ENCODE results near the gene ATPAF1. TPM values are rescaled to one million over a fixed set of nuclear protein-coding genes. Genes with fewer than 3 reads are reported as not detected.

The ATPAF1 gene
- total RNA-seq, 1 donor from 2014 or later: 67.8 TPM

GRCh38 chr1:46646844-46647243, 21.3 kb downstream of the ATPAF1 start:
- no peaks in the 10 kb centered on the region for H3K4me1 Mint-ChIP-seq
- peaks cover 37% of the 10 kb centered on the region for H3K36me3 Mint-ChIP-seq (ENCODE audit: low read depth)
- no peak overlapping the region for H3K4me3 Mint-ChIP-seq
- no peaks in the 10 kb centered on the region for H3K27me3 Mint-ChIP-seq (ENCODE audit: low read depth)
- no peak for TF ChIP-seq CTCF (conservative IDR thresholded peaks at IDR 0.05)
- DNase-seq (ENCODE audit: low read depth, low spot score): no peak
- peaks cover 10% of the 10 kb centered on the region for H3K9me3 Mint-ChIP-seq
- no peak overlapping the region for H3K27ac Mint-ChIP-seq (ENCODE audit: unreplicated experiment)

- no peaks in the 10 kb centered on the region for H3K4me1 Mint-ChIP-seq
- TF ChIP-seq CTCF (conservative IDR thresholded peaks at IDR 0.05): no peak
- peaks cover 36% of the 10 kb centered on the region for H3K36me3 Mint-ChIP-seq (ENCODE audit: low read depth)
- no peaks in the 10 kb centered on the region for H3K27me3 Mint-ChIP-seq (ENCODE audit: low read depth)
- DNase-seq (ENCODE audit: low read depth, low spot score): no peak
- peaks cover 10% of the 10 kb centered on the region for H3K9me3 Mint-ChIP-seq
- no peak overlapping the region for H3K27ac Mint-ChIP-seq (ENCODE audit: unreplicated experiment)
- no peak overlapping the region for H3K4me3 Mint-ChIP-seq
These were observed 21.8 kb downstream of the ATPAF1 start for GRCh38 chr1:46646331-46646730.

- Mint-ChIP-seq H3K9me3 (peaks cover 10% of the 10 kb centered on the region), H3K4me1 (no peaks in the 10 kb centered on the region), H3K36me3 (ENCODE audit: low read depth) (peaks cover 36% of the 10 kb centered on the region), H3K27ac (ENCODE audit: unreplicated experiment) (no peak overlapping the region), H3K27me3 (ENCODE audit: low read depth) (no peaks in the 10 kb centered on the region), H3K4me3 (no peak overlapping the region)
- DNase-seq (ENCODE audit: low read depth, low spot score): no peak
- TF ChIP-seq CTCF (conservative IDR thresholded peaks at IDR 0.05): no peak
These were observed 22.3 kb downstream of the ATPAF1 start for GRCh38 chr1:46645815-46646214.

GRCh38 chr1:46643368-46643775, 24.8 kb downstream of the ATPAF1 start:
- no peak overlapping the region for H3K27ac Mint-ChIP-seq (ENCODE audit: unreplicated experiment)
- H3K36me3 Mint-ChIP-seq (ENCODE audit: low read depth): peaks cover 18% of the 10 kb centered on the region
- H3K4me3 Mint-ChIP-seq: no peak overlapping the region
- H3K4me1 Mint-ChIP-seq: no peaks in the 10 kb centered on the region
- TF ChIP-seq CTCF (conservative IDR thresholded peaks at IDR 0.05): no peak
- DNase-seq (ENCODE audit: low read depth, low spot score): no peak
- peaks cover 3% of the 10 kb centered on the region for H3K9me3 Mint-ChIP-seq
- H3K27me3 Mint-ChIP-seq (ENCODE audit: low read depth): no peaks in the 10 kb centered on the region

- no peak for DNase-seq (ENCODE audit: low read depth, low spot score)
- Mint-ChIP-seq H3K27me3 (ENCODE audit: low read depth) (no peaks in the 10 kb centered on the region), H3K36me3 (ENCODE audit: low read depth) (peaks cover 13% of the 10 kb centered on the region), H3K4me1 (no peaks in the 10 kb centered on the region), H3K9me3 (no peaks in the 10 kb centered on the region), H3K4me3 (no peak overlapping the region), H3K27ac (ENCODE audit: unreplicated experiment) (no peak overlapping the region)
- TF ChIP-seq CTCF (conservative IDR thresholded peaks at IDR 0.05): no peak
These were observed 26.0 kb downstream of the ATPAF1 start for GRCh38 chr1:46642115-46642680.
